Gastroesophageal sphincter (tissue), 2 donors: Measurements from ENCODE around the gene MCUB.

Experiments used
- EP300 ChIP-seq: sonication (generic); formaldehyde crosslinking; IDR thresholded peaks from one replicate; pipeline ENCODE4 v1.6.1; 2017; ENCODE audit warnings: antibody characterized with exemption, mild to moderate bottlenecking
- POLR2A ChIP-seq, 2 donors: fragments of 450-650 bp; IDR thresholded peaks; one replicate each; pipeline ENCODE4 v1.6.1; 2017; ENCODE audit warnings: antibody characterized with exemption in 2 of 2, mild to moderate bottlenecking in 2 of 2, moderate library complexity in 1 of 2

GRCh38 chr4:109600431-109600830 lies 40.4 kb downstream of the MCUB start:
- TF ChIP-seq POLR2A (IDR thresholded peaks at IDR 0.05) (no peak), EP300 (no peak)
